ENCODE data around the gene CLASP2. TPM values are rescaled to one million over a fixed set of nuclear protein-coding genes. Genes with fewer than 3 reads are reported as not detected.
"Not testable (repeated sequence)": the region's sequence is repeated elsewhere in the genome, so short reads cannot be mapped to it uniquely, and the experiment has no call there.

CLASP2 gene
- 115 and 157 TPM in 2 replicates for total RNA-seq (2014; rRNA removed; shearing (Covaris generic); ENCODE audit: low replicate concordance)

- Histone ChIP-seq H3K4me1 (ENCODE audit: low read length) (peaks cover 26% of the 10 kb centered on the region), H4K20me1 (ENCODE audit: insufficient read depth, low read depth, low read length) (no peaks in the 10 kb centered on the region; the same call in 1 of the 2 replicates), H3K27ac (ENCODE audit: low read length) (peak within 1 kb of the TSS; percentile 59), H3K27me3 (ENCODE audit: low read length) (no peaks in the 10 kb centered on the region), H3K9me3 (ENCODE audit: low read length) (no peaks in the 10 kb centered on the region), H3K4me3 (ENCODE audit: low read length) (peak within 1 kb of the TSS; percentile 90), H3K9ac (ENCODE audit: low read length) (peak within 1 kb of the TSS; percentile 86), H3K36me3 (ENCODE audit: insufficient read depth, low read length) (peaks cover 20% of the 10 kb centered on the region), H3K9me2 (replicated peaks; ENCODE audit: insufficient read depth, low read length) (no peaks in the 10 kb centered on the region), H2AFZ (ENCODE audit: low read length) (peak within 1 kb of the TSS; percentile 71), H3K4me2 (ENCODE audit: low read depth, low read length, poor library complexity, severe bottlenecking) (peak within 1 kb of the TSS; percentile 99), H3K79me2 (ENCODE audit: low read length) (peaks cover 50% of the 10 kb centered on the region)
- DNase-seq, result peak; percentile 96
Observed at GRCh38 chr3:33717866-33718594, at the start of gene CLASP2. TSS of gene CLASP2 (minus strand) at chr3:33718254. CDS start at chr3:33718002, 252 bp downstream.

GRCh38 chr3:33758864-33759263, 40.8 kb upstream of the CLASP2 start:
- H3K4me3 ChIP-seq (ENCODE audit: low read length), result no peak overlapping the region
- no peak overlapping the region for H3K4me2 ChIP-seq (ENCODE audit: low read depth, low read length, poor library complexity, severe bottlenecking)
- H3K9me2 ChIP-seq (replicated peaks; ENCODE audit: insufficient read depth, low read length), result no peaks in the 10 kb centered on the region
- no peaks in the 10 kb centered on the region; the same call in 1 of the 2 replicates for H3K9me3 ChIP-seq (ENCODE audit: low read length)
- DNase-seq, result no peak
- no peak overlapping the region for H2AFZ ChIP-seq (ENCODE audit: low read length)
- H4K20me1 ChIP-seq (ENCODE audit: insufficient read depth, low read depth, low read length), result no peaks in the 10 kb centered on the region
- no peaks in the 10 kb centered on the region for H3K79me2 ChIP-seq (ENCODE audit: low read length)
- no peaks in the 10 kb centered on the region for H3K36me3 ChIP-seq (ENCODE audit: insufficient read depth, low read length)
- H3K27ac ChIP-seq (ENCODE audit: low read length), result no peak overlapping the region
- H3K27me3 ChIP-seq (ENCODE audit: low read length), result no peaks in the 10 kb centered on the region
- H3K4me1 ChIP-seq (ENCODE audit: low read length), result no peaks in the 10 kb centered on the region
- no peak overlapping the region for H3K9ac ChIP-seq (ENCODE audit: low read length)

- no peaks in the 10 kb centered on the region for H4K20me1 ChIP-seq (ENCODE audit: insufficient read depth, low read depth, low read length)
- H2AFZ ChIP-seq (ENCODE audit: low read length), result no peak overlapping the region
- DNase-seq, result no peak
- no peaks in the 10 kb centered on the region for H3K36me3 ChIP-seq (ENCODE audit: insufficient read depth, low read length)
- no peaks in the 10 kb centered on the region for H3K4me1 ChIP-seq (ENCODE audit: low read length)
- H3K9ac ChIP-seq (ENCODE audit: low read length), result no peak overlapping the region
- H3K9me3 ChIP-seq (ENCODE audit: low read length), result no peaks in the 10 kb centered on the region; the same call in 1 of the 2 replicates
- no peak overlapping the region for H3K4me3 ChIP-seq (ENCODE audit: low read length)
- no peak overlapping the region for H3K27ac ChIP-seq (ENCODE audit: low read length)
- H3K79me2 ChIP-seq (ENCODE audit: low read length), result no peaks in the 10 kb centered on the region
- H3K9me2 ChIP-seq (replicated peaks; ENCODE audit: insufficient read depth, low read length), result no peaks in the 10 kb centered on the region
- H3K27me3 ChIP-seq (ENCODE audit: low read length), result no peaks in the 10 kb centered on the region
- H3K4me2 ChIP-seq (ENCODE audit: low read depth, low read length, poor library complexity, severe bottlenecking), result no peak overlapping the region
Observed at GRCh38 chr3:33758281-33758680, 40.2 kb upstream of the CLASP2 start.

- not testable (repeated sequence) for DNase-seq; H3K4me3 ChIP-seq (ENCODE audit: low read length); H3K9me2 ChIP-seq (replicated peaks; ENCODE audit: insufficient read depth, low read length); H3K79me2 ChIP-seq (ENCODE audit: low read length); H3K9ac ChIP-seq (ENCODE audit: low read length); H2AFZ ChIP-seq (ENCODE audit: low read length); H3K4me1 ChIP-seq (ENCODE audit: low read length); H3K36me3 ChIP-seq (ENCODE audit: insufficient read depth, low read length); H3K9me3 ChIP-seq (ENCODE audit: low read length); H3K4me2 ChIP-seq (ENCODE audit: low read depth, low read length, poor library complexity, severe bottlenecking); H3K27ac ChIP-seq (ENCODE audit: low read length); H3K27me3 ChIP-seq (ENCODE audit: low read length); H4K20me1 ChIP-seq (ENCODE audit: insufficient read depth, low read depth, low read length)
Observed at GRCh38 chr3:33754391-33754790, 36.3 kb upstream of the CLASP2 start.

GRCh38 chr3:33751336-33751735, 33.3 kb upstream of the CLASP2 start:
- Histone ChIP-seq H3K4me3 (ENCODE audit: low read length) (no peak overlapping the region), H3K4me2 (ENCODE audit: low read depth, low read length, poor library complexity, severe bottlenecking) (no peak overlapping the region), H3K9ac (ENCODE audit: low read length) (no peak overlapping the region), H2AFZ (ENCODE audit: low read length) (no peak overlapping the region), H4K20me1 (ENCODE audit: insufficient read depth, low read depth, low read length) (no peaks in the 10 kb centered on the region), H3K4me1 (ENCODE audit: low read length) (peaks cover 10% of the 10 kb centered on the region), H3K9me2 (replicated peaks; ENCODE audit: insufficient read depth, low read length) (no peaks in the 10 kb centered on the region), H3K9me3 (ENCODE audit: low read length) (no peaks in the 10 kb centered on the region; the same call in 1 of the 2 replicates), H3K27me3 (ENCODE audit: low read length) (no peaks in the 10 kb centered on the region), H3K36me3 (ENCODE audit: insufficient read depth, low read length) (no peaks in the 10 kb centered on the region), H3K27ac (ENCODE audit: low read length) (no peak overlapping the region), H3K79me2 (ENCODE audit: low read length) (no peaks in the 10 kb centered on the region)
- DNase-seq, result no peak

GRCh38 chr3:33750211-33750548, 32.1 kb upstream of the CLASP2 start:
- no peaks in the 10 kb centered on the region for H3K79me2 ChIP-seq (ENCODE audit: low read length)
- no peak overlapping the region for H2AFZ ChIP-seq (ENCODE audit: low read length)
- DNase-seq, result no peak

GRCh38 chr3:33749546-33750210, 31.6 kb upstream of the CLASP2 start:
- H3K4me1 ChIP-seq (ENCODE audit: low read length), result peaks cover 18% of the 10 kb centered on the region
- peak; percentile 51 for DNase-seq
- no peaks in the 10 kb centered on the region for H3K27me3 ChIP-seq (ENCODE audit: low read length)
- H3K36me3 ChIP-seq (ENCODE audit: insufficient read depth, low read length), result no peaks in the 10 kb centered on the region
- H3K9me2 ChIP-seq (replicated peaks; ENCODE audit: insufficient read depth, low read length), result no peaks in the 10 kb centered on the region
- no peak overlapping the region for H2AFZ ChIP-seq (ENCODE audit: low read length)
- no peaks in the 10 kb centered on the region for H4K20me1 ChIP-seq (ENCODE audit: insufficient read depth, low read depth, low read length)
- H3K4me2 ChIP-seq (ENCODE audit: low read depth, low read length, poor library complexity, severe bottlenecking), result no peak overlapping the region
- no peaks in the 10 kb centered on the region; the same call in 1 of the 2 replicates for H3K9me3 ChIP-seq (ENCODE audit: low read length)
- H3K79me2 ChIP-seq (ENCODE audit: low read length), result no peaks in the 10 kb centered on the region
- no peak overlapping the region for H3K4me3 ChIP-seq (ENCODE audit: low read length)
- H3K27ac ChIP-seq (ENCODE audit: low read length), result no peak overlapping the region
- H3K9ac ChIP-seq (ENCODE audit: low read length), result no peak overlapping the region

More at GRCh38 chr3:33750211-33750548, 32.1 kb upstream of the CLASP2 start:
- peaks cover 18% of the 10 kb centered on the region for H3K4me1 ChIP-seq (ENCODE audit: low read length)
- H3K27ac ChIP-seq (ENCODE audit: low read length), result no peak overlapping the region
- H3K9ac ChIP-seq (ENCODE audit: low read length), result no peak overlapping the region
- no peaks in the 10 kb centered on the region for H4K20me1 ChIP-seq (ENCODE audit: insufficient read depth, low read depth, low read length)
- H3K36me3 ChIP-seq (ENCODE audit: insufficient read depth, low read length), result no peaks in the 10 kb centered on the region
- H3K4me3 ChIP-seq (ENCODE audit: low read length), result no peak overlapping the region
- H3K27me3 ChIP-seq (ENCODE audit: low read length), result no peaks in the 10 kb centered on the region
- no peaks in the 10 kb centered on the region for H3K9me2 ChIP-seq (replicated peaks; ENCODE audit: insufficient read depth, low read length)
- H3K4me2 ChIP-seq (ENCODE audit: low read depth, low read length, poor library complexity, severe bottlenecking), result no peak overlapping the region
- no peaks in the 10 kb centered on the region; the same call in 1 of the 2 replicates for H3K9me3 ChIP-seq (ENCODE audit: low read length)

- Histone ChIP-seq H3K4me2 (ENCODE audit: low read depth, low read length, poor library complexity, severe bottlenecking) (peak overlapping the region; percentile 21), H3K79me2 (ENCODE audit: low read length) (no peaks in the 10 kb centered on the region), H3K27me3 (ENCODE audit: low read length) (no peaks in the 10 kb centered on the region), H3K4me1 (ENCODE audit: low read length) (peaks cover 18% of the 10 kb centered on the region), H3K9ac (ENCODE audit: low read length) (no peak overlapping the region), H3K9me3 (ENCODE audit: low read length) (no peaks in the 10 kb centered on the region), H3K9me2 (replicated peaks; ENCODE audit: insufficient read depth, low read length) (no peaks in the 10 kb centered on the region), H3K27ac (ENCODE audit: low read length) (no peak overlapping the region), H2AFZ (ENCODE audit: low read length) (0 out of 2 replicates have a peak overlapping the region, but pooled peaks have one; percentile 24), H3K36me3 (ENCODE audit: insufficient read depth, low read length) (no peaks in the 10 kb centered on the region), H3K4me3 (ENCODE audit: low read length) (no peak overlapping the region), H4K20me1 (ENCODE audit: insufficient read depth, low read depth, low read length) (no peaks in the 10 kb centered on the region)
- DNase-seq, result no peak
Observed at GRCh38 chr3:33746416-33747116, 28.5 kb upstream of the CLASP2 start.

Measured in Karpas-422 (cell line).